ENCODE measurements around the gene AGBL3. TPM values are rescaled to one million over a fixed set of nuclear protein-coding genes. Genes with fewer than 3 reads are reported as not detected.

AGBL3 gene
- total and polyA plus RNA-seq, 2 experiments from 2014 or later: 3.2 to 5.6 TPM

DNA sequence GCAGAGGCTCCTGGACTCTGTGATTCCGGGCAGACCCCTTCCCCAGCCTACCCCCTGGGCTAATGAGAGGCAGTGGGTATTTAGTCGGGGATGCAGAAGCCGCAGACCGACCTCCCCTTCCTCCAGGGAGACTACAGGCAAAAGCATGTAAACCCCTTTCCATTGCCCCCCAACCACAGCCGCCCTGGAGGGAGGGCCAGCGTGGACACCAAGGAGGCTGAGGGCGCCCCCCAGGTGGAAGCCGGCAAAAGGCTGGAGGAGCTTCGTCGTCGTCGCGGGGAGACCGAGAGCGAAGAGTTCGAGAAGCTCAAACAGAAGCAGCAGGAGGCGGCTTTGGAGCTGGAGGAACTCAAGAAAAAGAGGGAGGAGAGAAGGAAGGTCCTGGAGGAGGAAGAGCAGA, 39.0 kb upstream of the AGBL3 start:
- Histone ChIP-seq H3K27ac (ENCODE audit: low read depth) (no peak overlapping the region), H2AFZ (no peak overlapping the region)

More for the DNA sequence above, 39.0 kb upstream of the AGBL3 start:
- TF ChIP-seq ZNF114 (CRISPR knock-in tag; IDR thresholded peaks at IDR 0.05): no peak
- no peak for TF ChIP-seq NANOG (IDR thresholded peaks at IDR 0.05; ENCODE audit: borderline replicate concordance)
- no peak for TF ChIP-seq POLR2AphosphoS5 (IDR thresholded peaks at IDR 0.05; ENCODE audit: low read depth)
- no peak for TF ChIP-seq JUNB (IDR thresholded peaks at IDR 0.05; ENCODE audit: unreplicated experiment)
- TF ChIP-seq CREB1 (CRISPR knock-in tag; IDR thresholded peaks at IDR 0.05; ENCODE audit: low read depth): no peak
- TF ChIP-seq, protein P1, sequence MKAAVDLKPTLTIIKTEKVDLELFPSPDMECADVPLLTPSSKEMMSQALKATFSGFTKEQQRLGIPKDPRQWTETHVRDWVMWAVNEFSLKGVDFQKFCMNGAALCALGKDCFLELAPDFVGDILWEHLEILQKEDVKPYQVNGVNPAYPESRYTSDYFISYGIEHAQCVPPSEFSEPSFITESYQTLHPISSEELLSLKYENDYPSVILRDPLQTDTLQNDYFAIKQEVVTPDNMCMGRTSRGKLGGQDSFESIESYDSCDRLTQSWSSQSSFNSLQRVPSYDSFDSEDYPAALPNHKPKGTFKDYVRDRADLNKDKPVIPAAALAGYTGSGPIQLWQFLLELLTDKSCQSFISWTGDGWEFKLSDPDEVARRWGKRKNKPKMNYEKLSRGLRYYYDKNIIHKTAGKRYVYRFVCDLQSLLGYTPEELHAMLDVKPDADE (IDR thresholded peaks at IDR 0.05): no peak
- TF ChIP-seq, protein P2, sequence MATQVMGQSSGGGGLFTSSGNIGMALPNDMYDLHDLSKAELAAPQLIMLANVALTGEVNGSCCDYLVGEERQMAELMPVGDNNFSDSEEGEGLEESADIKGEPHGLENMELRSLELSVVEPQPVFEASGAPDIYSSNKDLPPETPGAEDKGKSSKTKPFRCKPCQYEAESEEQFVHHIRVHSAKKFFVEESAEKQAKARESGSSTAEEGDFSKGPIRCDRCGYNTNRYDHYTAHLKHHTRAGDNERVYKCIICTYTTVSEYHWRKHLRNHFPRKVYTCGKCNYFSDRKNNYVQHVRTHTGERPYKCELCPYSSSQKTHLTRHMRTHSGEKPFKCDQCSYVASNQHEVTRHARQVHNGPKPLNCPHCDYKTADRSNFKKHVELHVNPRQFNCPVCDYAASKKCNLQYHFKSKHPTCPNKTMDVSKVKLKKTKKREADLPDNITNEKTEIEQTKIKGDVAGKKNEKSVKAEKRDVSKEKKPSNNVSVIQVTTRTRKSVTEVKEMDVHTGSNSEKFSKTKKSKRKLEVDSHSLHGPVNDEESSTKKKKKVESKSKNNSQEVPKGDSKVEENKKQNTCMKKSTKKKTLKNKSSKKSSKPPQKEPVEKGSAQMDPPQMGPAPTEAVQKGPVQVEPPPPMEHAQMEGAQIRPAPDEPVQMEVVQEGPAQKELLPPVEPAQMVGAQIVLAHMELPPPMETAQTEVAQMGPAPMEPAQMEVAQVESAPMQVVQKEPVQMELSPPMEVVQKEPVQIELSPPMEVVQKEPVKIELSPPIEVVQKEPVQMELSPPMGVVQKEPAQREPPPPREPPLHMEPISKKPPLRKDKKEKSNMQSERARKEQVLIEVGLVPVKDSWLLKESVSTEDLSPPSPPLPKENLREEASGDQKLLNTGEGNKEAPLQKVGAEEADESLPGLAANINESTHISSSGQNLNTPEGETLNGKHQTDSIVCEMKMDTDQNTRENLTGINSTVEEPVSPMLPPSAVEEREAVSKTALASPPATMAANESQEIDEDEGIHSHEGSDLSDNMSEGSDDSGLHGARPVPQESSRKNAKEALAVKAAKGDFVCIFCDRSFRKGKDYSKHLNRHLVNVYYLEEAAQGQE (IDR thresholded peaks at IDR 0.05; ENCODE audit: unreplicated experiment): no peak
- TF ChIP-seq, protein P3, sequence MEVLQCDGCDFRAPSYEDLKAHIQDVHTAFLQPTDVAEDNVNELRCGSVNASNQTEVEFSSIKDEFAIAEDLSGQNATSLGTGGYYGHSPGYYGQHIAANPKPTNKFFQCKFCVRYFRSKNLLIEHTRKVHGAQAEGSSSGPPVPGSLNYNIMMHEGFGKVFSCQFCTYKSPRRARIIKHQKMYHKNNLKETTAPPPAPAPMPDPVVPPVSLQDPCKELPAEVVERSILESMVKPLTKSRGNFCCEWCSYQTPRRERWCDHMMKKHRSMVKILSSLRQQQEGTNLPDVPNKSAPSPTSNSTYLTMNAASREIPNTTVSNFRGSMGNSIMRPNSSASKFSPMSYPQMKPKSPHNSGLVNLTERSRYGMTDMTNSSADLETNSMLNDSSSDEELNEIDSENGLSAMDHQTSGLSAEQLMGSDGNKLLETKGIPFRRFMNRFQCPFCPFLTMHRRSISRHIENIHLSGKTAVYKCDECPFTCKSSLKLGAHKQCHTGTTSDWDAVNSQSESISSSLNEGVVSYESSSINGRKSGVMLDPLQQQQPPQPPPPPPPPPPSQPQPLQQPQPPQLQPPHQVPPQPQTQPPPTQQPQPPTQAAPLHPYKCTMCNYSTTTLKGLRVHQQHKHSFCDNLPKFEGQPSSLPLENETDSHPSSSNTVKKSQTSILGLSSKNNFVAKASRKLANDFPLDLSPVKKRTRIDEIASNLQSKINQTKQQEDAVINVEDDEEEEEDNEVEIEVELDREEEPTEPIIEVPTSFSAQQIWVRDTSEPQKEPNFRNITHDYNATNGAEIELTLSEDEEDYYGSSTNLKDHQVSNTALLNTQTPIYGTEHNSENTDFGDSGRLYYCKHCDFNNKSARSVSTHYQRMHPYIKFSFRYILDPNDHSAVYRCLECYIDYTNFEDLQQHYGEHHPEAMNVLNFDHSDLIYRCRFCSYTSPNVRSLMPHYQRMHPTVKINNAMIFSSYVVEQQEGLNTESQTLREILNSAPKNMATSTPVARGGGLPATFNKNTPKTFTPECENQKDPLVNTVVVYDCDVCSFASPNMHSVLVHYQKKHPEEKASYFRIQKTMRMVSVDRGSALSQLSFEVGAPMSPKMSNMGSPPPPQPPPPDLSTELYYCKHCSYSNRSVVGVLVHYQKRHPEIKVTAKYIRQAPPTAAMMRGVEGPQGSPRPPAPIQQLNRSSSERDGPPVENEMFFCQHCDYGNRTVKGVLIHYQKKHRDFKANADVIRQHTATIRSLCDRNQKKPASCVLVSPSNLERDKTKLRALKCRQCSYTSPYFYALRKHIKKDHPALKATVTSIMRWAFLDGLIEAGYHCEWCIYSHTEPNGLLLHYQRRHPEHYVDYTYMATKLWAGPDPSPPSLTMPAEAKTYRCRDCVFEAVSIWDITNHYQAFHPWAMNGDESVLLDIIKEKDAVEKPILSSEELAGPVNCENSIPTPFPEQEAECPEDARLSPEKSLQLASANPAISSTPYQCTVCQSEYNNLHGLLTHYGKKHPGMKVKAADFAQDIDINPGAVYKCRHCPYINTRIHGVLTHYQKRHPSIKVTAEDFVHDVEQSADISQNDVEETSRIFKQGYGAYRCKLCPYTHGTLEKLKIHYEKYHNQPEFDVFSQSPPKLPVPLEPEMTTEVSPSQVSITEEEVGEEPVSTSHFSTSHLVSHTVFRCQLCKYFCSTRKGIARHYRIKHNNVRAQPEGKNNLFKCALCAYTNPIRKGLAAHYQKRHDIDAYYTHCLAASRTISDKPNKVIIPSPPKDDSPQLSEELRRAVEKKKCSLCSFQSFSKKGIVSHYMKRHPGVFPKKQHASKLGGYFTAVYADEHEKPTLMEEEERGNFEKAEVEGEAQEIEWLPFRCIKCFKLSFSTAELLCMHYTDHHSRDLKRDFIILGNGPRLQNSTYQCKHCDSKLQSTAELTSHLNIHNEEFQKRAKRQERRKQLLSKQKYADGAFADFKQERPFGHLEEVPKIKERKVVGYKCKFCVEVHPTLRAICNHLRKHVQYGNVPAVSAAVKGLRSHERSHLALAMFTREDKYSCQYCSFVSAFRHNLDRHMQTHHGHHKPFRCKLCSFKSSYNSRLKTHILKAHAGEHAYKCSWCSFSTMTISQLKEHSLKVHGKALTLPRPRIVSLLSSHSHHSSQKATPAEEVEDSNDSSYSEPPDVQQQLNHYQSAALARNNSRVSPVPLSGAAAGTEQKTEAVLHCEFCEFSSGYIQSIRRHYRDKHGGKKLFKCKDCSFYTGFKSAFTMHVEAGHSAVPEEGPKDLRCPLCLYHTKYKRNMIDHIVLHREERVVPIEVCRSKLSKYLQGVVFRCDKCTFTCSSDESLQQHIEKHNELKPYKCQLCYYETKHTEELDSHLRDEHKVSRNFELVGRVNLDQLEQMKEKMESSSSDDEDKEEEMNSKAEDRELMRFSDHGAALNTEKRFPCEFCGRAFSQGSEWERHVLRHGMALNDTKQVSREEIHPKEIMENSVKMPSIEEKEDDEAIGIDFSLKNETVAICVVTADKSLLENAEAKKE (CRISPR knock-in tag; IDR thresholded peaks at IDR 0.05): no peak
- TF ChIP-seq, protein P4, sequence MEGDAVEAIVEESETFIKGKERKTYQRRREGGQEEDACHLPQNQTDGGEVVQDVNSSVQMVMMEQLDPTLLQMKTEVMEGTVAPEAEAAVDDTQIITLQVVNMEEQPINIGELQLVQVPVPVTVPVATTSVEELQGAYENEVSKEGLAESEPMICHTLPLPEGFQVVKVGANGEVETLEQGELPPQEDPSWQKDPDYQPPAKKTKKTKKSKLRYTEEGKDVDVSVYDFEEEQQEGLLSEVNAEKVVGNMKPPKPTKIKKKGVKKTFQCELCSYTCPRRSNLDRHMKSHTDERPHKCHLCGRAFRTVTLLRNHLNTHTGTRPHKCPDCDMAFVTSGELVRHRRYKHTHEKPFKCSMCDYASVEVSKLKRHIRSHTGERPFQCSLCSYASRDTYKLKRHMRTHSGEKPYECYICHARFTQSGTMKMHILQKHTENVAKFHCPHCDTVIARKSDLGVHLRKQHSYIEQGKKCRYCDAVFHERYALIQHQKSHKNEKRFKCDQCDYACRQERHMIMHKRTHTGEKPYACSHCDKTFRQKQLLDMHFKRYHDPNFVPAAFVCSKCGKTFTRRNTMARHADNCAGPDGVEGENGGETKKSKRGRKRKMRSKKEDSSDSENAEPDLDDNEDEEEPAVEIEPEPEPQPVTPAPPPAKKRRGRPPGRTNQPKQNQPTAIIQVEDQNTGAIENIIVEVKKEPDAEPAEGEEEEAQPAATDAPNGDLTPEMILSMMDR (conservative IDR thresholded peaks at IDR 0.05; ENCODE audit: low read depth in 2 of 2): no peak; a peak in 1 of 4 replicates
- TF ChIP-seq ZNF331 (CRISPR knock-in tag; IDR thresholded peaks at IDR 0.05; ENCODE audit: low read depth): no peak
- TF ChIP-seq EZH2phosphoT487 (IDR thresholded peaks at IDR 0.05; ENCODE audit: unreplicated experiment): no peak
- TF ChIP-seq STAT1 (IDR thresholded peaks at IDR 0.05; ENCODE audit: unreplicated experiment): no peak
- TF ChIP-seq EZH2 (IDR thresholded peaks at IDR 0.05; ENCODE audit: low read depth, unreplicated experiment): no peak
- H3K27me3 Mint-ChIP-seq (ENCODE audit: insufficient read depth, low read depth, poor library complexity): peaks cover 5% of the 10 kb centered on the region
- no peak overlapping the region for H3K27ac Mint-ChIP-seq
- no peak overlapping the region for H3K4me3 Mint-ChIP-seq
- H3K9me2 ChIP-seq (ENCODE audit: insufficient read depth): no peaks in the 10 kb centered on the region
- no peaks in the 10 kb centered on the region for H3K4me1 ChIP-seq (ENCODE audit: insufficient read depth)
- no peaks in the 10 kb centered on the region for H3K9me3 Mint-ChIP-seq
- DNase-seq (ENCODE audit: low spot score): no peak
- H3K4me2 ChIP-seq: no peak overlapping the region
- peaks cover 40% of the 10 kb centered on the region for H3K36me3 ChIP-seq (ENCODE audit: insufficient read depth)
- H3K4me1 Mint-ChIP-seq: peaks cover 4% of the 10 kb centered on the region
- H3F3A ChIP-seq (replicated peaks; ENCODE audit: low read depth): no peaks in the 10 kb centered on the region
- H3K36me3 Mint-ChIP-seq (ENCODE audit: low read depth): peaks cover 50% of the 10 kb centered on the region
- H3K4me3 ChIP-seq: no peak overlapping the region
- H3K79me2 ChIP-seq (replicated peaks; ENCODE audit: insufficient read depth): no peaks in the 10 kb centered on the region
- no peaks in the 10 kb centered on the region for H3K27me3 ChIP-seq (ENCODE audit: insufficient read depth)
- no peaks in the 10 kb centered on the region for H4K20me1 ChIP-seq (replicated peaks; ENCODE audit: insufficient read depth)
- ATAC-seq: no peak
